ENCODE measurements around the gene TP53I13. TPM values are rescaled to one million over a fixed set of nuclear protein-coding genes. Genes with fewer than 3 reads are reported as not detected.

TP53I13 gene
- total and polyA plus RNA-seq, 2 of the 13 experiments (the other 11 are each of a cell fraction or from before 2014, with no cell fraction given), result 16.9 to 25.7 TPM

DNA sequence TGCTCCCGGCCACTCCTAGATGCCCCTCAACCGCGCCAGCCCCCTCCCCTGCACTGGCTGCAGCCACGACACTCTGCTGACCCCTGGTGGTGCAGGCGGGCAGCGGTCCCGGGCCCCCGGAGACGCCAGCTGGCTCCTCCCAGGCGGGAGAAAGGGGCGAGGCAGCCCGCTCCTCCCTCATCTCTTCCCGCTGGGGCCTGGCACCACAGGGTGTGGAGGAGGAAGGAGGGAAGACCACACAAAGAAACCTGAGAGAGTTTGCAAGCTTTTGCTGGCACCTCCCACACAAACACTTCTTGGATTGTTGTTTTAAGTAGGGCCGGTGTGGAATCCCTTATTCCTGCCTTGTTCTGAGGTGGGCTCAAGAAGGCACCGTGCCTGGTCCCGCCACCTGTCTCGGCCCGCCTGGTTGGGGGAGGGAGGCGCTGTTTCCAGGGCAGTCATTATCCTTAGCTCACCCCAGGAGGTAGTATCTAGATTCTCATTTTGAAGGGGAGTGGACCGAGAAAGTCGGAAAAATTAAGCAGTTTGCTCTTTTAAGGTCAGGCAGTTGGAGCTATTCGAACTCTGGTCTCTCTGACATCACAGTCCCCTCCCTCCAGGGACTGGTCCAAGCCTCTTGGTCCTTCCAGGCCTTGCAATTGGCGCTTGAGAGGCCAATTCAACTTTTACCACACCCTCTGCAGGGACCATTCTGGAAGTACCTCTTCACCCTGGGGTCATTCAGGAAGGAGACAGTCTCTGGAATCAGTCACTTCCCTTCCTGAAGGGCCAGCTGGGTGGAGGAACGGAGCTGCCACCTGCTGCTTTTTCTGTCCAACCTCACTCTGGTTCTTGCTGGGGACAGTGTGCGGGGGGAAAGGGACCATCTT is 23.5 kb downstream of the TP53I13 start (continued):
- no peak for TF ChIP-seq ZSCAN21 (CRISPR knock-in tag; IDR thresholded peaks at IDR 0.05; ENCODE audit: borderline replicate concordance)
- TF ChIP-seq ZNF7 (CRISPR knock-in tag; IDR thresholded peaks at IDR 0.05), result no peak
- no peak for TF ChIP-seq ZNF564 (CRISPR knock-in tag; IDR thresholded peaks at IDR 0.05)
- no peak for TF ChIP-seq DBP (CRISPR knock-in tag; IDR thresholded peaks at IDR 0.05; ENCODE audit: not compliant biosample characterization)
- TF ChIP-seq, protein P1, sequence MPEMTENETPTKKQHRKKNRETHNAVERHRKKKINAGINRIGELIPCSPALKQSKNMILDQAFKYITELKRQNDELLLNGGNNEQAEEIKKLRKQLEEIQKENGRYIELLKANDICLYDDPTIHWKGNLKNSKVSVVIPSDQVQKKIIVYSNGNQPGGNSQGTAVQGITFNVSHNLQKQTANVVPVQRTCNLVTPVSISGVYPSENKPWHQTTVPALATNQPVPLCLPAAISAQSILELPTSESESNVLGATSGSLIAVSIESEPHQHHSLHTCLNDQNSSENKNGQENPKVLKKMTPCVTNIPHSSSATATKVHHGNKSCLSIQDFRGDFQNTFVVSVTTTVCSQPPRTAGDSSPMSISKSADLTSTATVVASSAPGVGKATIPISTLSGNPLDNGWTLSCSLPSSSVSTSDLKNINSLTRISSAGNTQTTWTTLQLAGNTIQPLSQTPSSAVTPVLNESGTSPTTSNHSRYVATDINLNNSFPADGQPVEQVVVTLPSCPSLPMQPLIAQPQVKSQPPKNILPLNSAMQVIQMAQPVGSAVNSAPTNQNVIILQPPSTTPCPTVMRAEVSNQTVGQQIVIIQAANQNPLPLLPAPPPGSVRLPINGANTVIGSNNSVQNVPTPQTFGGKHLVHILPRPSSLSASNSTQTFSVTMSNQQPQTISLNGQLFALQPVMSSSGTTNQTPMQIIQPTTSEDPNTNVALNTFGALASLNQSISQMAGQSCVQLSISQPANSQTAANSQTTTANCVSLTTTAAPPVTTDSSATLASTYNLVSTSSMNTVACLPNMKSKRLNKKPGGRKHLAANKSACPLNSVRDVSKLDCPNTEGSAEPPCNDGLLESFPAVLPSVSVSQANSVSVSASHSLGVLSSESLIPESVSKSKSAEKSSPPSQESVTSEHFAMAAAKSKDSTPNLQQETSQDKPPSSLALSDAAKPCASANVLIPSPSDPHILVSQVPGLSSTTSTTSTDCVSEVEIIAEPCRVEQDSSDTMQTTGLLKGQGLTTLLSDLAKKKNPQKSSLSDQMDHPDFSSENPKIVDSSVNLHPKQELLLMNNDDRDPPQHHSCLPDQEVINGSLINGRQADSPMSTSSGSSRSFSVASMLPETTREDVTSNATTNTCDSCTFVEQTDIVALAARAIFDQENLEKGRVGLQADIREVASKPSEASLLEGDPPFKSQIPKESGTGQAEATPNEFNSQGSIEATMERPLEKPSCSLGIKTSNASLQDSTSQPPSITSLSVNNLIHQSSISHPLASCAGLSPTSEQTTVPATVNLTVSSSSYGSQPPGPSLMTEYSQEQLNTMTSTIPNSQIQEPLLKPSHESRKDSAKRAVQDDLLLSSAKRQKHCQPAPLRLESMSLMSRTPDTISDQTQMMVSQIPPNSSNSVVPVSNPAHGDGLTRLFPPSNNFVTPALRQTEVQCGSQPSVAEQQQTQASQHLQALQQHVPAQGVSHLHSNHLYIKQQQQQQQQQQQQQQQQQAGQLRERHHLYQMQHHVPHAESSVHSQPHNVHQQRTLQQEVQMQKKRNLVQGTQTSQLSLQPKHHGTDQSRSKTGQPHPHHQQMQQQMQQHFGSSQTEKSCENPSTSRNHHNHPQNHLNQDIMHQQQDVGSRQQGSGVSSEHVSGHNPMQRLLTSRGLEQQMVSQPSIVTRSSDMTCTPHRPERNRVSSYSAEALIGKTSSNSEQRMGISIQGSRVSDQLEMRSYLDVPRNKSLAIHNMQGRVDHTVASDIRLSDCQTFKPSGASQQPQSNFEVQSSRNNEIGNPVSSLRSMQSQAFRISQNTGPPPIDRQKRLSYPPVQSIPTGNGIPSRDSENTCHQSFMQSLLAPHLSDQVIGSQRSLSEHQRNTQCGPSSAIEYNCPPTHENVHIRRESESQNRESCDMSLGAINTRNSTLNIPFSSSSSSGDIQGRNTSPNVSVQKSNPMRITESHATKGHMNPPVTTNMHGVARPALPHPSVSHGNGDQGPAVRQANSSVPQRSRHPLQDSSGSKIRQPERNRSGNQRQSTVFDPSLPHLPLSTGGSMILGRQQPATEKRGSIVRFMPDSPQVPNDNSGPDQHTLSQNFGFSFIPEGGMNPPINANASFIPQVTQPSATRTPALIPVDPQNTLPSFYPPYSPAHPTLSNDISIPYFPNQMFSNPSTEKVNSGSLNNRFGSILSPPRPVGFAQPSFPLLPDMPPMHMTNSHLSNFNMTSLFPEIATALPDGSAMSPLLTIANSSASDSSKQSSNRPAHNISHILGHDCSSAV (CRISPR knock-in tag; IDR thresholded peaks at IDR 0.05; ENCODE audit: borderline replicate concordance), result no peak
- no peak for TF ChIP-seq RFX1 (IDR thresholded peaks at IDR 0.05)
- no peak for TF ChIP-seq ZHX2 (IDR thresholded peaks at IDR 0.05; ENCODE audit: low read depth)
- no peak for TF ChIP-seq ZHX2 (CRISPR knock-in tag; IDR thresholded peaks at IDR 0.05; ENCODE audit: borderline replicate concordance)
- no peak; the same call in 1 of the 2 replicates for TF ChIP-seq KDM5B (CRISPR knock-in tag; IDR thresholded peaks at IDR 0.05; ENCODE audit: borderline replicate concordance)
- 0 out of 2 replicates have a peak, but pooled peaks have one; percentile 20 for TF ChIP-seq ZNF232 (CRISPR knock-in tag; IDR thresholded peaks at IDR 0.05; ENCODE audit: borderline replicate concordance)
- TF ChIP-seq ZNF260 (CRISPR knock-in tag; IDR thresholded peaks at IDR 0.05; ENCODE audit: borderline replicate concordance, low read depth), result no peak
- no peak; the same call in 1 of the 2 replicates for TF ChIP-seq FOXJ3 (CRISPR knock-in tag; IDR thresholded peaks at IDR 0.05; ENCODE audit: borderline replicate concordance)
- TF ChIP-seq PRPF4 (IDR thresholded peaks at IDR 0.05; ENCODE audit: low read depth, low read length, poor library complexity, severe bottlenecking), result no peak

Measured in HepG2 (cell line).